HL-60 (cell line): ENCODE data around the gene RNGTT.

Experiments used
- POLR2AphosphoS5 ChIP-seq: IDR thresholded peaks from 2 replicates; pipeline ENCODE4 v1.6.1; 2012; ENCODE audit warnings: low read depth
- TF ChIP-seq, protein P1 (sequence below): IDR thresholded peaks from 2 replicates; pipeline ENCODE4 v1.6.1; 2012; ENCODE audit warnings: low read depth; ENCODE audit not compliant: insufficient replicate concordance
- TF ChIP-seq, protein P2 (sequence below): IDR thresholded peaks from one replicate; pipeline ENCODE4 v1.5.1; 2011; ENCODE audit warnings: low read length, control low read depth, inconsistent platforms; ENCODE audit not compliant: insufficient read depth

DNA sequence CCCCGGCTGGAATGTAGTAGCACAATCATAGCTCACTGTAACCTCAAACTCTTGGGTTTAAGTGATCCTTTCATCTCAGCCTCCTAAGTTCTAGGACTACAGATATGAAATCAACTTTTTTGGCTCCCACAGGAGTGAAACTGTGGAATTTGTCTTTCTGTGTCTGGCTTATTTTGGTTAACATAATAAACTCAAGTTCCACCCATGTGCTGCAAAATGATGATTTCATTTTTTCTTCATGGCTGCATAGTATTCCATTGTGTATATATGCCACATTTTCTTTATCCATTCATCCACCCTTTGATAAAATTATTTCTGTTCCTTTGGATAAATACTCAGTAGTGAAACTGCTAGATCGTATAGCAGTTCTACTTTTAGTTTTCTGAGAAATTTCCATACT, 29.9 kb downstream of the RNGTT start:
- TF ChIP-seq, protein P1, sequence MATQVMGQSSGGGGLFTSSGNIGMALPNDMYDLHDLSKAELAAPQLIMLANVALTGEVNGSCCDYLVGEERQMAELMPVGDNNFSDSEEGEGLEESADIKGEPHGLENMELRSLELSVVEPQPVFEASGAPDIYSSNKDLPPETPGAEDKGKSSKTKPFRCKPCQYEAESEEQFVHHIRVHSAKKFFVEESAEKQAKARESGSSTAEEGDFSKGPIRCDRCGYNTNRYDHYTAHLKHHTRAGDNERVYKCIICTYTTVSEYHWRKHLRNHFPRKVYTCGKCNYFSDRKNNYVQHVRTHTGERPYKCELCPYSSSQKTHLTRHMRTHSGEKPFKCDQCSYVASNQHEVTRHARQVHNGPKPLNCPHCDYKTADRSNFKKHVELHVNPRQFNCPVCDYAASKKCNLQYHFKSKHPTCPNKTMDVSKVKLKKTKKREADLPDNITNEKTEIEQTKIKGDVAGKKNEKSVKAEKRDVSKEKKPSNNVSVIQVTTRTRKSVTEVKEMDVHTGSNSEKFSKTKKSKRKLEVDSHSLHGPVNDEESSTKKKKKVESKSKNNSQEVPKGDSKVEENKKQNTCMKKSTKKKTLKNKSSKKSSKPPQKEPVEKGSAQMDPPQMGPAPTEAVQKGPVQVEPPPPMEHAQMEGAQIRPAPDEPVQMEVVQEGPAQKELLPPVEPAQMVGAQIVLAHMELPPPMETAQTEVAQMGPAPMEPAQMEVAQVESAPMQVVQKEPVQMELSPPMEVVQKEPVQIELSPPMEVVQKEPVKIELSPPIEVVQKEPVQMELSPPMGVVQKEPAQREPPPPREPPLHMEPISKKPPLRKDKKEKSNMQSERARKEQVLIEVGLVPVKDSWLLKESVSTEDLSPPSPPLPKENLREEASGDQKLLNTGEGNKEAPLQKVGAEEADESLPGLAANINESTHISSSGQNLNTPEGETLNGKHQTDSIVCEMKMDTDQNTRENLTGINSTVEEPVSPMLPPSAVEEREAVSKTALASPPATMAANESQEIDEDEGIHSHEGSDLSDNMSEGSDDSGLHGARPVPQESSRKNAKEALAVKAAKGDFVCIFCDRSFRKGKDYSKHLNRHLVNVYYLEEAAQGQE: no peak
- TF ChIP-seq, protein P2, sequence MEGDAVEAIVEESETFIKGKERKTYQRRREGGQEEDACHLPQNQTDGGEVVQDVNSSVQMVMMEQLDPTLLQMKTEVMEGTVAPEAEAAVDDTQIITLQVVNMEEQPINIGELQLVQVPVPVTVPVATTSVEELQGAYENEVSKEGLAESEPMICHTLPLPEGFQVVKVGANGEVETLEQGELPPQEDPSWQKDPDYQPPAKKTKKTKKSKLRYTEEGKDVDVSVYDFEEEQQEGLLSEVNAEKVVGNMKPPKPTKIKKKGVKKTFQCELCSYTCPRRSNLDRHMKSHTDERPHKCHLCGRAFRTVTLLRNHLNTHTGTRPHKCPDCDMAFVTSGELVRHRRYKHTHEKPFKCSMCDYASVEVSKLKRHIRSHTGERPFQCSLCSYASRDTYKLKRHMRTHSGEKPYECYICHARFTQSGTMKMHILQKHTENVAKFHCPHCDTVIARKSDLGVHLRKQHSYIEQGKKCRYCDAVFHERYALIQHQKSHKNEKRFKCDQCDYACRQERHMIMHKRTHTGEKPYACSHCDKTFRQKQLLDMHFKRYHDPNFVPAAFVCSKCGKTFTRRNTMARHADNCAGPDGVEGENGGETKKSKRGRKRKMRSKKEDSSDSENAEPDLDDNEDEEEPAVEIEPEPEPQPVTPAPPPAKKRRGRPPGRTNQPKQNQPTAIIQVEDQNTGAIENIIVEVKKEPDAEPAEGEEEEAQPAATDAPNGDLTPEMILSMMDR: no peak
- no peak for TF ChIP-seq POLR2AphosphoS5
